GM23248 (cell line): ENCODE data around the gene REC8.
A peak's percentile ranks its signal among the peaks of the same experiment; 100 is the strongest.

Experiments
- EZH2 ChIP-seq: fragments of 200-600 bp; sonication (generic); IDR thresholded peaks from 2 replicates; pipeline ENCODE4 v1.6.1; 2018; ENCODE audit warnings: antibody characterized with exemption, mild to moderate bottlenecking; ENCODE audit not compliant: insufficient read depth, poor library complexity, severe bottlenecking
- EZH2phosphoT487 ChIP-seq: fragments of 200-600 bp; sonication (generic); IDR thresholded peaks from 2 replicates; pipeline ENCODE4 v1.6.1; 2018; ENCODE audit warnings: antibody characterized with exemption, moderate library complexity, mild to moderate bottlenecking, low read depth; ENCODE audit not compliant: insufficient read depth

DNA sequence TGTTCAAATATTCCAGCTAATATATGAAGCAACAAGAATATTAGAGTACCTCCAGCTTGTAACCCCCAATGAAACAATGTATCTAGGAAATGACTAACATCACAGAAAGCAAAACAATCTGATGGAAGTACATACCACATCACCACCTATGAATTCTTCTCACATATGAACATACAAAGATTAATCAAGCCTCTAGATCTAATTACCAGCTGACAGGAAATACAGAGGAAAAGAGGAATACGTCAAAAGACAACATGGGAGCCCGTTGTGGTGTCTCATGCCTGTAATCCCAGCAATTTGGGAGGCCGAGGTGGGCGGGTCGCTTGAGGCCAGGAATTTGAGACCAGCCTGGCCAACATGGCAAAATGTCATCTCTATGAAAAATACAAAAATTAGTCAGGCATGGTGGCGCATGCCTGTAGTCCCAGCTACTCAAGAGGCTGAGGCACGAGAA lies 52.8 kb downstream of the REC8 start:
- TF ChIP-seq EZH2phosphoT487: 0 out of 2 replicates have a peak, but pooled peaks have one; percentile 75
- no peak for TF ChIP-seq EZH2
